HG02938 (cell line): ENCODE measurements around the gene GALNT14.
"Not testable (repeated sequence)": the region's sequence is repeated elsewhere in the genome, so short reads cannot be mapped to it uniquely, and the experiment has no call there.

Experiments used
- ATAC-seq: cut with Tn5 transposase; IDR thresholded peaks from one replicate; pipeline ENCODE4 v1.9.1; 2021; ENCODE audit warnings: mild to moderate bottlenecking, moderate library complexity; ENCODE audit not compliant: unreplicated experiment

The GALNT14 gene

DNA sequence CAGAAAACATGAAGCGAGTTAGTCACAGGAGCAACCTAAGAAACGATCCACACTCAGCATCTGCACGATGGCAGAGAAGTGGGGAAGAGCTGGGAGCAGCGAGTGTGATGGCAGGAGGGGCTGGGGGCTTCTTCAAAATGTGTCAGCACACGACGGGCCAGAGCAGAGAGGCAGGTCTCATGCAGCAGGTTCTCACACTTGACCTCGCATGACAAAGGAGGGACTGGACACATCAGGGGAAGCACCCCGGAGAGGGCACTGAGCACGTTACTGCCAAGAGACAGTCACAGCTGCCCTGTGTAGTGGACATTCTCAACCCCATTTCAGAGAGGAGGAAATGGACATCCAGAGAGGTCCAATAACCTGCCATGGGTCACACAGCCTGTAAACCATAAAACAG lies 226.9 kb downstream of the GALNT14 start:
- no peak for ATAC-seq

- no peak for ATAC-seq
These were observed 227.6 kb downstream of the GALNT14 start for GRCh38 chr2:30910686-30911085.

- ATAC-seq, result not testable (repeated sequence)
These were observed 233.8 kb downstream of the GALNT14 start for GRCh38 chr2:30904437-30904836.

- no peak for ATAC-seq
These were observed 234.9 kb downstream of the GALNT14 start for GRCh38 chr2:30903326-30903725.

GRCh38 chr2:30900381-30900780 lies 237.9 kb downstream of the GALNT14 start:
- ATAC-seq, result no peak

GRCh38 chr2:30899516-30900054 lies 238.7 kb downstream of the GALNT14 start:
- no peak for ATAC-seq

DNA sequence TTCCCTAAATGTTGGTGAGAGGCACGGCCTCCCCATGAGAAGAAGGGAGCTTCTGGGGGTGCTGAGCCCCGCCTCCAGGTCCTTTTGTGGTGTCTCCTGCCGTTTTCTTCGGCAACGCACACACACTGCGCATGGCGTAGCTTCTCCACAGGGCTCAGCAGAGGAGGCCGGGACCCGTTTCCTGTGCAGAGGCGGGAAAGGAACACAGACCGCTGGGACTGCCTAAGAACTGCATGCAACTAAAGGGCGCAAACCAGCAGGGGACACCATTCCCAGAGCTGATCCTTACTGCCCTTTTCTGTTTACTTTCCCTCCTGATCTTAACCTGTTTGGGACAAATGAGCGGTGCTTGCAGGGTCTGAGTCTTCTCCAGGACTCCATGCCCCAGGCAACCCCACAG lies 240.7 kb downstream of the GALNT14 start:
- ATAC-seq, result no peak

- ATAC-seq, result no peak
These were observed 243.6 kb downstream of the GALNT14 start for GRCh38 chr2:30894498-30895119.

- no peak for ATAC-seq
These were observed 249.3 kb downstream of the GALNT14 start for GRCh38 chr2:30888852-30889409.

DNA sequence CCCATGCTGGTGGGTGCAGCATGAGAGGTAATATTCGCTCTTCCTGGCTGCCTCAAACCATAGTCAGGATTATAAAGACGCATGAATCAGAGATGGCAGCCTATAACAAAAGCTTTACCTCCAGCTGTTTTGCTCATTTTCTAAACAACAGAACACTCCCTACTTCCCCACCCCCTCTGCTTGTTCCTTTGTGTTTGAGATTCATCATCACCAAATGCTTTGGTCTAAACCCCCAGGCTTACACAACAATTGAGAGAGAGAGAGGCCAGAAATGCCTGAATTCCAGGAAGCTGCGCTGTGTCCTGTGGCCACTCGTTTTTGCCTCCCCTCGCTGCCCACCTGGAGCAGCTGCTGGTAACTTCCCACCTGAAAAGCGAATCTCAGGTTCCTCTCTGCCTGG lies 252.2 kb downstream of the GALNT14 start:
- no peak for ATAC-seq

- no peak for ATAC-seq
These were observed 254.4 kb downstream of the GALNT14 start for GRCh38 chr2:30883822-30884221.

DNA sequence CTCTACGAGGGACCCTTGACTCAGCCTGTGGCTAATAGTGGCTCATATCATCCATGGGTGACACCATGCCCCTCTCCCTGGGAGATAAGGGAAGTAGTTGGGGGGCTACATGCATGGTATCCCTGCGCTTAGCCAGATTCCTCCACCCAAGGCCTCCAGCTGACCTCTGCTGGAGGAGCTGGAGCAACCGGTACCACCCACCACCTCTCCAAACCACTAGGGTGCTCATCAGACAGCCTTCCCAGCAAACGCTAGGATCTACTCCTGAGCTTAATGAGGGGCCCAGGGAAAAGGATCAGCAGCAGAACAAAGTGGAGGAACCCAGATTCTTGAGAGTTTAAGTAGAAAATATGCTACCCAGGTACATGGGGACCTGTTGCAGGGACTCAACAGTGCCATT lies 255.1 kb downstream of the GALNT14 start:
- ATAC-seq, result no peak

- ATAC-seq, result no peak
These were observed 257.7 kb downstream of the GALNT14 start for GRCh38 chr2:30880516-30880915.

DNA sequence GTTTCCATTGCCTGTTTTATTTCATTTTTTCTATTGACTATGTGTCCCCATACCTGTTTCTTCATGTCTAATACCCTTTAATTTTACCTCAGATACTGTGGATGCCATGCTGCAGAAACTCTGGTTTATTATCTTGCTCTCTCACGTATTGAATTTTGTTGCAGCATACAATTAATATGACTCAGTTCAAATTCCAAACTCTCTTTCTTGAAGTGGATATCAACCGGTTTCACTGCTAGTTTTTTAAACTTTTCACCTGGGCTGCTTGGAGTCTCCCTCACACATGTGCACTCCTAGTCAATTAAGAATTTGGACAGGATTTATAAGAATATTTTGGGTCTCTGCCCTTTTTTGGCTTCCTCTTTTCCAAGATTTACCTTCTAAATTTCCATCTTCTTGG lies 260.4 kb downstream of the GALNT14 start:
- ATAC-seq, result no peak

GRCh38 chr2:30872797-30873196 lies 265.4 kb downstream of the GALNT14 start:
- ATAC-seq, result no peak

GRCh38 chr2:30871980-30872789 lies 266.1 kb downstream of the GALNT14 start:
- ATAC-seq, result no peak

DNA sequence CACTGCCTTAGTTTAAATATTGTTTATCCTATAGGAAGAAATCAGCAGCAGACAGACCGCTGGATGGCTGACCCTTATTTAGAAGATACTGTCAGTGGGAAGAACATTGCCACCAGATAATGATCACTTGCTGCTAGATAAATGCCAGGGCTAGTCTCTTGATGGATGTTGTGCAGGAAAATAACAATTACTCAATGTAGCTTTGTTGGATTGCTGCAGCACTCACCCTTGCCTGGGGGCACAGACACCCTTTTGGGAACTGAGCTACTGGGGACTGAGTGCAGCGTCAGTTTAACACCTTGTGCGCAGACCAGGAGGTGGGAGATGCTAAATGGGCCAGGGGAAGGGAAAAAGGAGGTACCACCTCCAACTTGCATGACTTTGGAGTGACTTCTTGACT lies 266.8 kb downstream of the GALNT14 start:
- ATAC-seq, result no peak

- ATAC-seq, result no peak
These were observed 268.3 kb downstream of the GALNT14 start for GRCh38 chr2:30869988-30870387.

GRCh38 chr2:30867385-30867784 lies 270.9 kb downstream of the GALNT14 start:
- no peak for ATAC-seq

GRCh38 chr2:30866974-30867373 lies 271.3 kb downstream of the GALNT14 start:
- ATAC-seq, result no peak

DNA sequence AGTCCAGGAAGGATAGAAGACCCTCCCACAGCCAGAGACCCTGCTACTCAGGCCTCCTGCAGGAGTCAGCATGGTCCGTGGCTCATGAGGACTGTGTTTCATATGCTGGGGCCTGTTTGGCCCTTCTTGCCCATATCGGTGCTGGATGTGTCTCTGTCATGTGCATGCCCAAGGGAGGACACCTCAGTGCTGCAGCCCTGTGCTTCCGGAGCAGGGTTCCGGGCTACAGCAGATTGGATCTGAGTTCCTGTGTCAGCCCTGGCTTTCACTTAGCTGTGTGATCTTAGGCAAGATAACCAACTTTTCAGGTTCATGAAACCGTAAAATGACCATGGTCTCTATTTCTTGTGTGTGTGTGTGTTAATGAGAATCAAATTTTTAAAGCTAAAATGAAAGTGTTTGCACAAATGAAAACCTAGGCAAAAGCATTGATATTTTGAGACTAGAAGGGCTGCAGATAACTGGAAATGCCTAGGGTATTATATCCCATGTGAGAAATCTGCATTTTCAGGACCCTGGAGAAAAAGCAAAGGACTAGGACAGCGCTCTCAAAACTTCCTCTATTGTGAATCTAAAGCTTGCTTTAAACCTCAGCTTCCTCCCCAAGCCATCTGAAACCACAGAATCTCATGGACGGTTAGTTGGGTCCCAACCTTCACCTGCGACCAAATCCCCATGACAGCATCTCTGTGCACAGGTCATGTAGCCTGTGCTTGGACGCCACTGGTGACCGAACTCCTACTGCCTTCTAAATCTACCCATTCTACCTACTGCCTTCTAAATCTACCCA lies 272.2 kb downstream of the GALNT14 start:
- no peak for ATAC-seq
